ENCODE measurements around the gene MYADML2. TPM values are rescaled to one million over a fixed set of nuclear protein-coding genes. Genes with fewer than 3 reads are reported as not detected.

Gene MYADML2
- total and polyA plus RNA-seq, 2 experiments from 2014 or later, result 0.70 to 1.7 TPM

- H3K4me1 Mint-ChIP-seq, result peaks cover 38% of the 10 kb centered on the region
- no peaks in the 10 kb centered on the region for H3K9me2 ChIP-seq (ENCODE audit: insufficient read depth)
- H3K9me3 Mint-ChIP-seq, result no peaks in the 10 kb centered on the region
- peaks cover 13% of the 10 kb centered on the region; the same call in 2 of the 3 replicates for H3K36me3 Mint-ChIP-seq (ENCODE audit: low read depth)
- ATAC-seq (peak; percentile 3), DNase-seq (ENCODE audit: low spot score) (peak; percentile 79)
- peaks cover 10% of the 10 kb centered on the region for H4K20me1 ChIP-seq (replicated peaks; ENCODE audit: insufficient read depth)
- peaks cover 10% of the 10 kb centered on the region; the same call in 1 of the 2 replicates for H3K27me3 ChIP-seq (ENCODE audit: insufficient read depth)
- H3K27ac ChIP-seq (ENCODE audit: low read depth), result peak overlapping the region; percentile 92; the same call in 1 of the 2 replicates
- H3K36me3 ChIP-seq (ENCODE audit: insufficient read depth), result no peaks in the 10 kb centered on the region
- H3K4me1 ChIP-seq (ENCODE audit: insufficient read depth), result peaks cover 26% of the 10 kb centered on the region; the same call in 1 of the 2 replicates
- peak overlapping the region; percentile 85 for H3K4me3 ChIP-seq
- H2AFZ ChIP-seq, result no peak overlapping the region
- H3K27ac Mint-ChIP-seq, result peak overlapping the region; percentile 88
- H3K79me2 ChIP-seq (replicated peaks; ENCODE audit: insufficient read depth), result peaks cover 53% of the 10 kb centered on the region
- peak overlapping the region; percentile 85 for H3K4me3 Mint-ChIP-seq
- TF ChIP-seq JUNB (IDR thresholded peaks at IDR 0.05; ENCODE audit: unreplicated experiment) (no peak), EZH2phosphoT487 (IDR thresholded peaks at IDR 0.05; ENCODE audit: unreplicated experiment) (no peak), ZNF331 (CRISPR knock-in tag; IDR thresholded peaks at IDR 0.05; ENCODE audit: low read depth) (no peak), CTCF (conservative IDR thresholded peaks at IDR 0.05; ENCODE audit: low read depth in 2 of 2) (no peak), POLR2AphosphoS5 (IDR thresholded peaks at IDR 0.05; ENCODE audit: low read depth) (peak; percentile 48; the same call in 1 of the 2 replicates), ZNF462 (CRISPR knock-in tag; IDR thresholded peaks at IDR 0.05) (no peak), EZH2 (IDR thresholded peaks at IDR 0.05; ENCODE audit: low read depth, unreplicated experiment) (no peak), CREB1 (CRISPR knock-in tag; IDR thresholded peaks at IDR 0.05; ENCODE audit: low read depth) (peak; percentile 58; the same call in 1 of the 2 replicates), REST (IDR thresholded peaks at IDR 0.05; ENCODE audit: unreplicated experiment) (no peak)
- H3F3A ChIP-seq (replicated peaks; ENCODE audit: low read depth), result peaks cover 19% of the 10 kb centered on the region
- H3K4me2 ChIP-seq, result peak overlapping the region; percentile 96
- H3K27me3 Mint-ChIP-seq (ENCODE audit: insufficient read depth, low read depth, poor library complexity), result peaks cover 31% of the 10 kb centered on the region
Measured at GRCh38 chr17:81926451-81927151, 20.4 kb downstream of the MYADML2 start.

Data from GM23338 (cell line).